Duodenal mucosa (tissue), 2 donors: ENCODE measurements around the gene POFUT1.
A peak's percentile ranks its signal among the peaks of the same experiment; 100 is the strongest.

Experiments used
- H3K27ac ChIP-seq: one replicate; pipeline ENCODE4 v1.7.0; 2013; ENCODE audit warnings: low read depth, low read length
- H3K27me3 ChIP-seq, 2 donors: one replicate each; pipeline ENCODE4 v1.7.0; 2013; ENCODE audit warnings: low read length in 2 of 2, control low read depth in 1 of 2; ENCODE audit not compliant: insufficient read depth in 2 of 2, control insufficient read depth in 1 of 2
- H3K36me3 ChIP-seq, 2 donors: one replicate each; pipeline ENCODE4 v1.7.0; 2013; ENCODE audit warnings: low read length in 2 of 2, control low read depth in 1 of 2; ENCODE audit not compliant: insufficient read depth in 2 of 2, control insufficient read depth in 1 of 2
- H3K4me1 ChIP-seq, 2 donors: one replicate each; pipeline ENCODE4 v1.7.0; 2013; ENCODE audit warnings: low read length in 2 of 2, control low read depth in 1 of 2; ENCODE audit not compliant: insufficient read depth in 2 of 2, control insufficient read depth in 1 of 2
- H3K4me3 ChIP-seq, 2 donors: one replicate each; pipeline ENCODE4 v1.7.0; 2013; ENCODE audit warnings: low read length in 2 of 2, low read depth in 1 of 2
- H3K9ac ChIP-seq, 2 donors: one replicate each; pipeline ENCODE4 v1.7.0; 2013; ENCODE audit warnings: low read length in 2 of 2, low read depth in 1 of 2
- H3K9me3 ChIP-seq, 2 donors: one replicate each; pipeline ENCODE4 v1.7.0; 2013; ENCODE audit warnings: low read length in 2 of 2, control low read depth in 1 of 2; ENCODE audit not compliant: control insufficient read depth in 1 of 2

POFUT1 gene

GRCh38 chr20:32207626-32208498 lies at the start of gene POFUT1, which contains the start of gene PLAGL2:
Gene POFUT1 (plus strand): TSS chr20:32207880. CDS start chr20:32207942, 62 bp downstream.
Gene PLAGL2 (minus strand): TSS chr20:32207743. CDS start chr20:32202178, 5,565 bp downstream.
- peak within 1 kb of the TSS; percentile 63 for H3K27ac ChIP-seq
- no peaks in the 10 kb centered on the region for H3K9me3 ChIP-seq
- H3K4me1 ChIP-seq, result peaks cover 58 to 70% of the 10 kb centered on the region in 2 donors

DNA sequence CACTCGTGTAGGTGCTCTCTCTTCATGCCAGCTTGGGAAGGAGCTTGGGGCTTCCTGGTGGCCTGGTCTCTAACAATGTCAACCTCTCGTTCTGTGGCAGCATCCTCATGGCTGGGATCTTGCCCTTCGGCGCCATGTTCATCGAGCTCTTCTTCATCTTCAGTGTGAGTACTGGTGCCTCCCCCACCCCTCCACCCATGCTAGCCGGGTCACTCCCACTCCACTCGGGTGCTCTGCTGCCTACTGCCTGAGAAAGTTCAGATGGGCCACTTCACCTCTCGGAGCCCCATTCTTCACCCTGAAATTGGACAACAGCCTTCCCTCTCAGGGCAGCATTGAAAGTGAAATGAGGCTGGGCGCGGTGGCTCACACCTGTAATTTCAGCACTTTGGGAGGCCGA lies 49.3 kb upstream of the POFUT1 start:
- no peak overlapping the region for H3K4me3 ChIP-seq
- H3K9me3 ChIP-seq, result no peaks in the 10 kb centered on the region
- H3K4me1 ChIP-seq, result peaks cover 11 to 12% of the 10 kb centered on the region in 2 donors
- no peaks in the 10 kb centered on the region for H3K27me3 ChIP-seq
- H3K36me3 ChIP-seq, result peaks cover 42 to 73% of the 10 kb centered on the region in 2 donors
- H3K27ac ChIP-seq, result no peak overlapping the region
- H3K9ac ChIP-seq, result no peak overlapping the region

More at GRCh38 chr20:32207626-32208498, at the start of gene POFUT1, which contains the start of gene PLAGL2:
- H3K9ac ChIP-seq, result peak within 1 kb of the TSS; percentile 92 to 99
- peak within 1 kb of the TSS; percentile 95 to 97 for H3K4me3 ChIP-seq
- peaks cover 10 to 25% of the 10 kb centered on the region in 2 donors for H3K36me3 ChIP-seq
- no peaks in the 10 kb centered on the region for H3K27me3 ChIP-seq

GRCh38 chr20:32158943-32159660 lies 48.6 kb upstream of the POFUT1 start:
- Histone ChIP-seq H3K9ac (no peak overlapping the region), H3K27me3 (no peaks in the 10 kb centered on the region), H3K4me1 (peaks cover 11 to 12% of the 10 kb centered on the region in 2 donors), H3K27ac (no peak overlapping the region), H3K4me3 (no peak overlapping the region), H3K9me3 (no peaks in the 10 kb centered on the region), H3K36me3 (peaks cover 38 to 69% of the 10 kb centered on the region in 2 donors)

GRCh38 chr20:32159766-32160221 lies 47.9 kb upstream of the POFUT1 start:
- H3K9ac ChIP-seq, result no peak overlapping the region
- no peak overlapping the region for H3K4me3 ChIP-seq
- H3K36me3 ChIP-seq, result peaks cover 42 to 75% of the 10 kb centered on the region in 2 donors
- H3K9me3 ChIP-seq, result no peaks in the 10 kb centered on the region
- H3K4me1 ChIP-seq, result peaks cover 9 to 10% of the 10 kb centered on the region in 2 donors
- H3K27ac ChIP-seq, result no peak overlapping the region
- H3K27me3 ChIP-seq, result no peaks in the 10 kb centered on the region

DNA sequence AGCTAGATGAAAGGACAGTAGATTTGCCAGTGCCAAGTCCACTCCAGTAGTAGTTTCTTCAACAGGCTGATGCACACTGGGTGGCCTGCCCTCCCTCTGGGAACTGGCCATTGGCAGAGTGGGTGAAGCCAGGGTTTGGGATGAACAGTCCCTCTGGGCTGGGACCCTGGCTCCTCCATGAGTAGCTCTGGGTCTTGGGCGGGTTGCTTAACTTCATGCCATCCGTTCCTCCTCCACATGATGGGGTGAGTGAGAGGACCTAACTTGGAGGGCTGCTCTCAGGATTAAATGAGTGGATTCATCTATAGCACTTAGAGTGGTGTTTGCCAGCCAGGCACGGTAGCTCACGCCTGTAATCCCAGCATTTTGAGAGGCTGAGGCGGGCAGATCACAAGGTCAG lies 47.3 kb upstream of the POFUT1 start:
- Histone ChIP-seq H3K9ac (no peak overlapping the region), H3K27ac (no peak overlapping the region), H3K4me1 (peaks cover 3 to 5% of the 10 kb centered on the region in 2 donors), H3K27me3 (no peaks in the 10 kb centered on the region), H3K9me3 (no peaks in the 10 kb centered on the region), H3K36me3 (peaks cover 47 to 76% of the 10 kb centered on the region in 2 donors), H3K4me3 (no peak overlapping the region)

DNA sequence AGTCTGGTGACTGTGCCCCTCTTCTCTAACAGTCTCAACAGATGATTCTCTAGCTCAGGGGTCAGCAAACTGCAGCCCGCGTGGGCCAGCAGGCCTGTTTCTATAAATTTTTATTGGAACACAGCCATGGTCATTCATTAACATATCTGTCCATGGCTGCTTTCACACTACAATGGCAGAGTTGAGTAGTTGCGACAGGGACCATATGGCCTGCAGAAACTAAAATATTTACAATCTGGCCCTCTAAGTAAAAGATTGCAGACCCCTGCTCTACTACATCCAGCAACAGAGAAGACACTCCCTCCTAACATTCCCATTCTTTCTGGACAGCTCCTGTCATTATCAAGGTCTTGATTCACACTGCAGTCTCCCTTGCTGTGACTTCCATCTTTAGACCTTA lies 45.3 kb upstream of the POFUT1 start:
- H3K9me3 ChIP-seq, result no peaks in the 10 kb centered on the region
- no peaks in the 10 kb centered on the region for H3K27me3 ChIP-seq
- no peak overlapping the region for H3K9ac ChIP-seq
- H3K4me1 ChIP-seq, result no peaks in the 10 kb centered on the region
- no peak overlapping the region for H3K4me3 ChIP-seq
- no peak overlapping the region for H3K27ac ChIP-seq
- peaks cover 62 to 85% of the 10 kb centered on the region in 2 donors for H3K36me3 ChIP-seq

GRCh38 chr20:32163951-32164350 lies 43.7 kb upstream of the POFUT1 start:
- Histone ChIP-seq H3K4me1 (no peaks in the 10 kb centered on the region), H3K9ac (no peak overlapping the region), H3K36me3 (peaks cover 52 to 73% of the 10 kb centered on the region in 2 donors), H3K27ac (no peak overlapping the region), H3K27me3 (no peaks in the 10 kb centered on the region), H3K4me3 (no peak overlapping the region), H3K9me3 (no peaks in the 10 kb centered on the region)

DNA sequence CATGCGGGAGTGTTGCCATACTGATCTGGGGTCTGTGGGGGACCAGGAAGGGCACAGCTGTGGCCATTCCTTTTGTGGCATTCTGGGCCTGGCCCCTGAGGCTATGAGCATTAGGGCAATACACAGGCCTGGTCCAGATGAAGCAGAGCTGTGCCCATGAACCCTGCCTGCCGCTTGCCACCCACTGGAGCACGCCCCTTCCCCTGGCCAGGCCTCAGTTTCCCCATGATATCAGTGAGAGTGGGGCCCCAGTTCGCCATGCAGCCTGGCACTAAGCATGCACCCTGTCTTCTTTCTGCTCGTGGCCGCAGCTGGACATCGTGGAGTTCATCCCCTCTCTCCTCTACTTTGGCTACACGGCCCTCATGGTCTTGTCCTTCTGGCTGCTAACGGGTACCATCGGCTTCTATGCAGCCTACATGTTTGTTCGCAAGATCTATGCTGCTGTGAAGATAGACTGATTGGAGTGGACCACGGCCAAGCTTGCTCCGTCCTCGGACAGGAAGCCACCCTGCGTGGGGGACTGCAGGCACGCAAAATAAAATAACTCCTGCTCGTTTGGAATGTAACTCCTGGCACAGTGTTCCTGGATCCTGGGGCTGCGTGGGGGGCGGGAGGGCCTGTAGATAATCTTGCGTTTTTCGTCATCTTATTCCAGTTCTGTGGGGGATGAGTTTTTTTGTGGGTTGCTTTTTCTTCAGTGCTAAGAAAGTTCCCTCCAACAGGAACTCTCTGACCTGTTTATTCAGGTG lies 42.5 kb upstream of the POFUT1 start:
- Histone ChIP-seq H3K9ac (no peak overlapping the region), H3K4me1 (peaks cover 0 to 4% of the 10 kb centered on the region in 2 donors), H3K27ac (no peak overlapping the region), H3K9me3 (no peaks in the 10 kb centered on the region), H3K4me3 (no peak overlapping the region), H3K36me3 (peaks cover 40 to 61% of the 10 kb centered on the region in 2 donors), H3K27me3 (no peaks in the 10 kb centered on the region)

GRCh38 chr20:32165836-32166545 lies 41.7 kb upstream of the POFUT1 start:
- H3K27ac ChIP-seq, result no peak overlapping the region
- H3K36me3 ChIP-seq, result peaks cover 37 to 57% of the 10 kb centered on the region in 2 donors
- no peaks in the 10 kb centered on the region for H3K9me3 ChIP-seq
- no peak overlapping the region for H3K9ac ChIP-seq
- no peaks in the 10 kb centered on the region for H3K27me3 ChIP-seq
- peaks cover 0 to 4% of the 10 kb centered on the region in 2 donors for H3K4me1 ChIP-seq
- no peak overlapping the region for H3K4me3 ChIP-seq
